NCI-H1694 treated with DMSO at 0.1 percent for 48 hours (cell line): Measurements from ENCODE around the gene BLACAT1.
"Not testable (repeated sequence)": the region's sequence is repeated elsewhere in the genome, so short reads cannot be mapped to it uniquely, and the experiment has no call there.

Experiments used
- DNase-seq: peaks from one replicate; lab custom pipeline; 2025; lab: John Stamatoyannopoulos, UW

The BLACAT1 gene

GRCh38 chr1:205417870-205418635, 37.8 kb downstream of the BLACAT1 start:
- no peak for DNase-seq

- peak; percentile 55 for DNase-seq
Measured at GRCh38 chr1:205416322-205416721, 39.5 kb downstream of the BLACAT1 start.

- DNase-seq, result no peak
Measured at GRCh38 chr1:205410581-205411298, 45.1 kb downstream of the BLACAT1 start.

GRCh38 chr1:205407970-205408369, 47.9 kb downstream of the BLACAT1 start:
- DNase-seq, result no peak

- not testable (repeated sequence) for DNase-seq
Measured at GRCh38 chr1:205406252-205406651, 49.6 kb downstream of the BLACAT1 start.
